Measurements from ENCODE around the gene GOSR2. TPM values are rescaled to one million over a fixed set of nuclear protein-coding genes. Genes with fewer than 3 reads are reported as not detected.

GOSR2 gene
- 10 to 100 TPM; 87.9 to 89.0 TPM for total RNA-seq
- polyA plus RNA-seq, result 10 to 100 TPM; 36.4 to 52.0 (median 48.6) TPM
- 49.2 to 68.3 (median 63.9) reads per million in 6 experiments for total RNA-seq

DNA sequence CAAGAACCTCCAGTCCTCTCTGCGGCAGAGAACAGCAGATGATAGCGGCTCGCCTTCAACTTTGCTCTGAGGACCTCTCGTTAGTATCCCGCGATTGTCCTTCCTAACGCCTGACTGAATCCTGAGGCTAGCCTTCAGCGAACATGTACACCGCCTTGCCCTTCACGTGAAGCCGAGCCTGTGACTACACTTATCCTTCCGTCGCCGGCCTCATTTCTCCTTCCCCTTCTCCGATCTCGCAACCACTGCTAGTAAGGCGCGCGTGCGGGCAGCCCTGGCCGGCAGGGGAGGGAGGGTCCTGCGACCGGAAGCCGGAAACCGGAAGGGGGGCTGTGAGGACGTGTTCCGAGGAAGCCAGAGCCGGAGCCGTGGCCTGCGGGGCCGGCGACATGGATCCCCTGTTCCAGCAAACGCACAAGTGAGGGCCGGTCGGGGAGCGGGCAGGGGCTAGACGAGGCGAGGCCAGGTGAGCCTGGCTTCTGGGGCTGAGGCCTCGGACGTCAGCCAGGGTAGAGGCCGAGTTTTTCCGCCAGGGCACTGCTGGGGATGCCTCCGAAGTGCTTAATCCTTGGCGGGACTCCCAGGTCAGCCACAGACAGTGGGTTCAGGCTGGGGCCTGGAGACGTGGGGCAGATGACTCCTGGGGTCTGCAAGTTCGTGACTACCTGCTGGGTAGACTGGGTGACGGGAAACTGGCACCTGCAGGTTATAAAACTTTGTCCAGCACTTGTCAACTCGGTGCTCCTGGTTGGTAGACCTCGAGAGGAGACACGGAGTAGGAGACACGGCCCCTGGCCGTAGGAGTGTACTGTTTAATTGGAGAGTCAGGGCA lies at the start of gene GOSR2:
Gene GOSR2 (plus strand): TSS at position 357 of the 832 bp plus-strand sequence. CDS start 33 bp downstream, at position 390.
- peak; percentile 70 to 97 (median 90) for DNase-seq
- Mint-ChIP-seq H3K36me3 (peaks cover 0 to 7% (median 0%) of the 10 kb centered on the region in 3 donors), H3K9me3 (no peaks in the 10 kb centered on the region), H3K27ac (peak within 1 kb of the TSS; percentile 97 to 100 (median 100)), H3K4me1 (peaks cover 27 to 59% (median 57%) of the 10 kb centered on the region in 4 donors), H3K27me3 (no peaks in the 10 kb centered on the region), H3K4me3 (peak within 1 kb of the TSS; percentile 89 to 98 (median 95))
- peak; percentile 91 to 95 for ATAC-seq
- POLR2A ChIA-PET, result no interaction called here

DNA sequence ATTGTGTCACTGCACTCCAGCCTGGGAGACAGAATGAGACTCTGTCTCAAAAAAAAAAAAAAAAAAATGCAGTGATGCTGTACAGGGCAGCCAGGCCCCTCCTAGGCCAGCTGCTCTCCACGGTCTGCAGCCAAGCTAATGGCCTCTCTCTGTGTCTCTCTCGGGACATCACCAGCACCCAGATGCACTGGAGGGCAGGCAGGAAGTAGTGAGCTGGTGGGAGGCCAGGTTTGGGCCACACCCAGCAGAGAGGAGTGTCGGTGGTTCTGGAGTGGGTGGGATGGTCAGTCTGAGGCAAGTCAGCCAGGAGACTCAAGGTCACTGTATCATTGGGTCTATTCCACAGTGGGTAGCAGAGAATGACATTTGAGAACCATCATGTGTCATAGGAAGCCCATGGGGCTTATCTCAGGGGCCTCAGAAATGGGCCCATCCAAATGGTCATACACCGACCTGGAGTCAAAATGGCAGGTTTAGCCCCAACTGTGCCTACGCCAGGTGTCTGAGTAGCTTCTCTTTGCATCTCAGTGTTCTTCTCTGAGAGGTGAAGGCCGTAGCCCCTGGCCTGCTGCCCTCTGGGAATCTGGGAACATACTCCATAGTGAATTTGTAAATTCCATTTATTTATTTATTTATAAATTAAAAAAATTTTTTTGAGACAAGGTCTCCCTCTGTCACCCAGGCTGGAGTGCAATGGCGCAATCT lies 48.9 kb upstream of the GOSR2 start:
- Mint-ChIP-seq H3K4me3 (no peak overlapping the region), H3K27ac (peak overlapping the region in 1 of 10 donors; percentile 67), H3K36me3 (no peaks in the 10 kb centered on the region), H3K9me3 (no peaks in the 10 kb centered on the region), H3K27me3 (no peaks in the 10 kb centered on the region), H3K4me1 (peaks cover 0 to 16% (median 12%) of the 10 kb centered on the region in 4 donors)
- DNase-seq (no peak), ATAC-seq (no peak)
- POLR2A ChIA-PET, result interaction anchor here (0.7 kb wide), 1 partner anchor 1033 kb away, joined by 5 read pairs; no protein-coding TSS in a partner anchor

DNA sequence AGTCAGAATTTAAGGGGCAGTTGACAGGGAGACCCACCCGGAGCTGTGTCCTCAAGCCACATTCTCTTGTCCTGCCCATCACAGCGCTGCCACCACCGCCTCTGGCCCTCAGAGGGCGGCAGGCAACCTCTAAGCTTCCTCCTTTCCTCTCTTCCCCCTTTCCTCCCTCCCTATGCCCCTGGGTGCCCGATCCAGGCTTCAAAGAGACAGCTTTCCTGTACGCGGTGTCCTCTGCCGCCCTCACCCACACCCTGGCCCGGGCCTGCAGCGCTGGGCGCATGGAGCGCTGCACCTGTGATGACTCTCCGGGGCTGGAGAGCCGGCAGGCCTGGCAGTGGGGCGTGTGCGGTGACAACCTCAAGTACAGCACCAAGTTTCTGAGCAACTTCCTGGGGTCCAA lies 48.1 kb upstream of the GOSR2 start:
- H3K4me3 Mint-ChIP-seq, result no peak overlapping the region
- DNase-seq (no peak), ATAC-seq (no peak)
- H3K36me3 Mint-ChIP-seq, result no peaks in the 10 kb centered on the region
- no peaks in the 10 kb centered on the region for H3K9me3 Mint-ChIP-seq
- H3K27ac Mint-ChIP-seq, result no peak overlapping the region
- peaks cover 0 to 16% (median 12%) of the 10 kb centered on the region in 4 donors for H3K4me1 Mint-ChIP-seq
- H3K27me3 Mint-ChIP-seq, result no peaks in the 10 kb centered on the region
- POLR2A ChIA-PET, result no interaction called here

- Mint-ChIP-seq H3K36me3 (no peaks in the 10 kb centered on the region), H3K4me3 (no peak overlapping the region), H3K27ac (no peak overlapping the region), H3K9me3 (no peaks in the 10 kb centered on the region), H3K4me1 (peaks cover 0 to 16% (median 12%) of the 10 kb centered on the region in 4 donors), H3K27me3 (no peaks in the 10 kb centered on the region)
- no peak for ATAC-seq
- POLR2A ChIA-PET, result no interaction called here
- peak in 1 of 10 donors; percentile 3 for DNase-seq
These were observed 47.1 kb upstream of the GOSR2 start for GRCh38 chr17:46875849-46876352.

DNA sequence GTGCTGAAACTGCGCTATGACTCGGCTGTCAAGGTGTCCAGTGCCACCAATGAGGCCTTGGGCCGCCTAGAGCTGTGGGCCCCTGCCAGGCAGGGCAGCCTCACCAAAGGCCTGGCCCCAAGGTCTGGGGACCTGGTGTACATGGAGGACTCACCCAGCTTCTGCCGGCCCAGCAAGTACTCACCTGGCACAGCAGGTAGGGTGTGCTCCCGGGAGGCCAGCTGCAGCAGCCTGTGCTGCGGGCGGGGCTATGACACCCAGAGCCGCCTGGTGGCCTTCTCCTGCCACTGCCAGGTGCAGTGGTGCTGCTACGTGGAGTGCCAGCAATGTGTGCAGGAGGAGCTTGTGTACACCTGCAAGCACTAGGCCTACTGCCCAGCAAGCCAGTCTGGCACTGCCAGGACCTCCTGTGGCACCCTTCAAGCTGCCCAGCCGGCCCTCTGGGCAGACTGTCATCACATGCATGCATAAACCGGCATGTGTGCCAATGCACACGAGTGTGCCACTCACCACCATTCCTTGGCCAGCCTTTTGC lies 46.5 kb upstream of the GOSR2 start:
- peak overlapping the region in 2 of 10 donors; percentile 62 to 80 for H3K27ac Mint-ChIP-seq
- DNase-seq, result peak in 1 of 10 donors; percentile 50
- H3K4me1 Mint-ChIP-seq, result peaks cover 0 to 16% (median 12%) of the 10 kb centered on the region in 4 donors
- no peak overlapping the region for H3K4me3 Mint-ChIP-seq
- POLR2A ChIA-PET, result interaction anchor here (1.0 kb wide), 1 partner anchor 12 kb away, joined by 3 read pairs; no protein-coding TSS in a partner anchor
- no peaks in the 10 kb centered on the region for H3K36me3 Mint-ChIP-seq
- no peaks in the 10 kb centered on the region for H3K27me3 Mint-ChIP-seq
- H3K9me3 Mint-ChIP-seq, result no peaks in the 10 kb centered on the region
- ATAC-seq, result no peak

- peak in 1 of 10 donors; percentile 14 for DNase-seq
- POLR2A ChIA-PET, result interaction anchor here (1.0 kb wide), 1 partner anchor 11 kb away, joined by 3 read pairs; no protein-coding TSS in a partner anchor
- Mint-ChIP-seq H3K27me3 (no peaks in the 10 kb centered on the region), H3K9me3 (no peaks in the 10 kb centered on the region), H3K4me3 (no peak overlapping the region), H3K4me1 (peaks cover 0 to 16% (median 12%) of the 10 kb centered on the region in 4 donors), H3K27ac (peak overlapping the region in 2 of 10 donors; percentile 62 to 80), H3K36me3 (no peaks in the 10 kb centered on the region)
- no peak for ATAC-seq
These were observed 46.0 kb upstream of the GOSR2 start for GRCh38 chr17:46876926-46877325.

GRCh38 chr17:46877466-46877865 lies 45.5 kb upstream of the GOSR2 start:
- Mint-ChIP-seq H3K27me3 (no peaks in the 10 kb centered on the region), H3K4me3 (no peak overlapping the region), H3K36me3 (no peaks in the 10 kb centered on the region), H3K4me1 (peaks cover 0 to 16% (median 12%) of the 10 kb centered on the region in 4 donors), H3K27ac (peak overlapping the region in 5 of 10 donors; percentile 16 to 82 (median 75)), H3K9me3 (no peaks in the 10 kb centered on the region)
- peak in 2 of 10 donors; percentile 18 to 51 for DNase-seq
- POLR2A ChIA-PET, result interaction anchor here (1.0 kb wide), 1 partner anchor 11 kb away, joined by 3 read pairs; no protein-coding TSS in a partner anchor
- ATAC-seq, result peak in 1 of 2 donors; percentile 58

GRCh38 chr17:46878055-46878454 lies 44.9 kb upstream of the GOSR2 start:
- Mint-ChIP-seq H3K9me3 (no peaks in the 10 kb centered on the region), H3K27ac (peak overlapping the region in 4 of 10 donors; percentile 16 to 82 (median 78)), H3K36me3 (no peaks in the 10 kb centered on the region), H3K4me3 (no peak overlapping the region), H3K4me1 (peaks cover 0 to 16% (median 12%) of the 10 kb centered on the region in 4 donors), H3K27me3 (no peaks in the 10 kb centered on the region)
- ATAC-seq (no peak), DNase-seq (peak in 1 of 10 donors; percentile 36)
- POLR2A ChIA-PET, result no interaction called here

DNA sequence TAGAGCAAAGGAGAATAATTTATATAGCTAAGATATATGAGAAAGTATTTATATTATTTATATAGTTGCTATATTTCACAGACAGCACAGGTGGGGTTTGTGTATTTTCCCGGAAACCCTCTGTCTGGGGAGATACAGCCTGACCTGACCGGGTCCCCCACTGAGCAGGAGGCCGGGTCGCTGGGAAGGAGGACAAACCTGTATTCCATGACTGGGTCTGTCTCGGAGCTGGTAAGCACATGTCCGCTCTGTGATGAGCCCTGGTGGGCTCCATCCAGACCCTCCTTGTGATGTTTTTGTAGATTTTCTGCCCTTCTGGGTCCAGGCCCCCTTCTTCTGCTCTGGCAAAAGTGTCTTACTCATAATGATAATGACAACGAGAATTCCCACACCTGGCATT lies 43.9 kb upstream of the GOSR2 start:
- Mint-ChIP-seq H3K4me3 (no peak overlapping the region), H3K4me1 (peaks cover 0 to 16% (median 11%) of the 10 kb centered on the region in 4 donors), H3K9me3 (no peaks in the 10 kb centered on the region), H3K36me3 (no peaks in the 10 kb centered on the region), H3K27ac (peak overlapping the region in 1 of 10 donors; percentile 62), H3K27me3 (no peaks in the 10 kb centered on the region)
- DNase-seq (peak in 1 of 10 donors; percentile 8), ATAC-seq (no peak)
- POLR2A ChIA-PET, result no interaction called here

GRCh38 chr17:46881015-46881414 lies 41.9 kb upstream of the GOSR2 start:
- no peak overlapping the region for H3K4me3 Mint-ChIP-seq
- no peak overlapping the region for H3K27ac Mint-ChIP-seq
- POLR2A ChIA-PET, result no interaction called here
- DNase-seq (no peak), ATAC-seq (no peak)
- H3K27me3 Mint-ChIP-seq, result peaks cover 0 to 11% (median 3%) of the 10 kb centered on the region in 5 donors
- H3K4me1 Mint-ChIP-seq, result peaks cover 0 to 16% (median 11%) of the 10 kb centered on the region in 4 donors
- no peaks in the 10 kb centered on the region for H3K36me3 Mint-ChIP-seq
- H3K9me3 Mint-ChIP-seq, result no peaks in the 10 kb centered on the region

GRCh38 chr17:46882666-46883065 lies 40.3 kb upstream of the GOSR2 start:
- ATAC-seq, result no peak
- H3K4me3 Mint-ChIP-seq, result no peak overlapping the region
- POLR2A ChIA-PET, result no interaction called here
- peaks cover 0 to 10% (median 4%) of the 10 kb centered on the region in 4 donors for H3K4me1 Mint-ChIP-seq
- DNase-seq, result no peak
- H3K36me3 Mint-ChIP-seq, result no peaks in the 10 kb centered on the region
- no peak overlapping the region for H3K27ac Mint-ChIP-seq
- peaks cover 0 to 11% (median 3%) of the 10 kb centered on the region in 5 donors for H3K27me3 Mint-ChIP-seq
- H3K9me3 Mint-ChIP-seq, result no peaks in the 10 kb centered on the region

- POLR2A ChIA-PET, result no interaction called here
- Mint-ChIP-seq H3K4me3 (no peak overlapping the region), H3K36me3 (no peaks in the 10 kb centered on the region), H3K27me3 (peaks cover 0 to 11% (median 8%) of the 10 kb centered on the region in 5 donors), H3K9me3 (no peaks in the 10 kb centered on the region), H3K4me1 (no peaks in the 10 kb centered on the region), H3K27ac (no peak overlapping the region)
- ATAC-seq (no peak), DNase-seq (no peak)
These were observed 39.0 kb upstream of the GOSR2 start for GRCh38 chr17:46883871-46884520.

Data from naive thymus-derived CD8-positive, alpha-beta T cell (primary cell).